ENCODE data around the gene MRPL23. TPM values are rescaled to one million over a fixed set of nuclear protein-coding genes. Genes with fewer than 3 reads are reported as not detected.
"Not testable (repeated sequence)": the region's sequence is repeated elsewhere in the genome, so short reads cannot be mapped to it uniquely, and the experiment has no call there.

The MRPL23 gene
- total RNA-seq, 1 donor from 2014 or later, result 29.2 TPM

DNA sequence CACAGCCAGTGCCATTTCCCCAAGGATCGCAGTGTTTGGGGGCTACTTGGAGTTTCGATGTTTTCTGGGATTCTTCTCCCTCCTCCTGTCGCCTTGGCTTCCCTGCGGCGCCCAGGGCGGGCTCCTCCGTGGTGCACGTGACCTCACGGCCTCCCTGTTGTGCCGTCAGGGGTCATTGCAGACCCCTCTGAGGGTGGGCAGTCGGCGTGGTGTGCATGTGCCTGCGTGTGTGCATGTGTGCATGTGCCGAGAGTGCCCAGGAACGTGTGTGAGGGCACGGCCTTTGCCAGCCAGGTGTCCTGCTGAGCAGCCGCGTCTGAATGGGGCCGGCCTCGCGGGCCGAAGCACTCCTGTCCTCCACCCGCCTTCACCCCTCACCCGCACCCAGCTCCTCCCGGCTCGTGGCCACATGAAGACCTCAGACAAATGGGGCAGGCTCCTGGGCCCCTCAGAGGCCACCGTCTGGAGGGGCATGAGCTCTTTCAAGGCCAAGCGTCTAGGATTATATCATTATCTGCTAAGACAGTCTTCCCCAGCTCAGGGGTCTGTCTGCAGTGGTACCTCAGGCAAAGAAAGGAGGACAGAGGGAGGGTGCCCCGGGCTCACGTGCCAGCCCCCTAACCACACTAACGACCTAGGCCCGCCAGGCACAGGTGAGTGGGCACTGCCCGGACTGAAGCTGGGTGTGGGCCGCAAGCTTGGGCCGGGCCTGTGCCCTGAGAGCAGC lies 9.4 kb upstream of the MRPL23 start:
- TF ChIP-seq, protein P1, sequence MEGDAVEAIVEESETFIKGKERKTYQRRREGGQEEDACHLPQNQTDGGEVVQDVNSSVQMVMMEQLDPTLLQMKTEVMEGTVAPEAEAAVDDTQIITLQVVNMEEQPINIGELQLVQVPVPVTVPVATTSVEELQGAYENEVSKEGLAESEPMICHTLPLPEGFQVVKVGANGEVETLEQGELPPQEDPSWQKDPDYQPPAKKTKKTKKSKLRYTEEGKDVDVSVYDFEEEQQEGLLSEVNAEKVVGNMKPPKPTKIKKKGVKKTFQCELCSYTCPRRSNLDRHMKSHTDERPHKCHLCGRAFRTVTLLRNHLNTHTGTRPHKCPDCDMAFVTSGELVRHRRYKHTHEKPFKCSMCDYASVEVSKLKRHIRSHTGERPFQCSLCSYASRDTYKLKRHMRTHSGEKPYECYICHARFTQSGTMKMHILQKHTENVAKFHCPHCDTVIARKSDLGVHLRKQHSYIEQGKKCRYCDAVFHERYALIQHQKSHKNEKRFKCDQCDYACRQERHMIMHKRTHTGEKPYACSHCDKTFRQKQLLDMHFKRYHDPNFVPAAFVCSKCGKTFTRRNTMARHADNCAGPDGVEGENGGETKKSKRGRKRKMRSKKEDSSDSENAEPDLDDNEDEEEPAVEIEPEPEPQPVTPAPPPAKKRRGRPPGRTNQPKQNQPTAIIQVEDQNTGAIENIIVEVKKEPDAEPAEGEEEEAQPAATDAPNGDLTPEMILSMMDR (IDR thresholded peaks at IDR 0.05), result no peak
- no peaks in the 10 kb centered on the region for H3K4me1 Mint-ChIP-seq (ENCODE audit: unreplicated experiment)
- peaks cover 3% of the 10 kb centered on the region for H3K36me3 Mint-ChIP-seq (ENCODE audit: unreplicated experiment)
- H3K4me3 Mint-ChIP-seq (ENCODE audit: unreplicated experiment), result no peak overlapping the region
- H3K27ac Mint-ChIP-seq (ENCODE audit: unreplicated experiment), result no peak overlapping the region
- H3K9me3 Mint-ChIP-seq (ENCODE audit: unreplicated experiment), result no peaks in the 10 kb centered on the region
- peaks cover 9% of the 10 kb centered on the region for H3K27me3 Mint-ChIP-seq (ENCODE audit: unreplicated experiment)
- no peak for DNase-seq (ENCODE audit: extremely low spot score, unreplicated experiment)

DNA sequence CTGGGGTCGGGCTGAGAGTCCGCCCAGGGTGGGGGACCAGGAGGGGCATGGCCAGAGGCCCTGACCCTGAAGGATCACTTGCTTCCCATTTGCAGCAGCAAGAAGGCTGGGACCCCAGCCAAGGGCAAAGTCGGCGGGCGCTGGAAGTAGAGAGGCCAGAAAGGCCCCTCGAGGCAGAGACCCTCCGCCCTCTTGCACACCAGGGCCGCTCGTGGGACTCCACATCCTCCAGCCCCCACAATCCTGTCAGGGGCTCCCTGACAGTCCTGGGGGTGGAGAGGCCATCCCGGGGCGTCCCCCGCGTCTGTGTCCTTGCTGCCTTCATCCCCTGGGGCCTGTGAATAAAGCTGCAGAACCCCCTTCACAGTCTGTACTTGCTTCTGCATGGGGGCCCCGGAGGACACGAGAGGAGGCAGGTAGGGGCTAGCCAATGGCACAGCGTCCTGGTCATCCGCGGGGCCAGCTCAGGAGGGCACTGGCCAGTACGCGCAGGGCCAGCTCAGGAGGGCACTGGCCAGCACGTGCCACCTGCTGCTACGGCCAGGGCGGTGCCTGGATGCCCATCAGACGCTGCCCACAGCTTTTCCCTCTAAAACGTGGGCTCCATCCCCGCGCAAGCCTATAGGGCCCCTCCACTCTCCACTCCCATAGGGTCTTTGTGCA lies 8.7 kb upstream of the MRPL23 start:
- H3K9me3 Mint-ChIP-seq (ENCODE audit: unreplicated experiment), result no peaks in the 10 kb centered on the region
- no peak overlapping the region for H3K4me3 Mint-ChIP-seq (ENCODE audit: unreplicated experiment)
- peaks cover 2% of the 10 kb centered on the region for H3K36me3 Mint-ChIP-seq (ENCODE audit: unreplicated experiment)
- H3K27me3 Mint-ChIP-seq (ENCODE audit: unreplicated experiment), result peaks cover 3% of the 10 kb centered on the region
- TF ChIP-seq, protein P1 (IDR thresholded peaks at IDR 0.05), result no peak
- no peaks in the 10 kb centered on the region for H3K4me1 Mint-ChIP-seq (ENCODE audit: unreplicated experiment)
- no peak overlapping the region for H3K27ac Mint-ChIP-seq (ENCODE audit: unreplicated experiment)
- DNase-seq (ENCODE audit: extremely low spot score, unreplicated experiment), result peak; percentile 79

DNA sequence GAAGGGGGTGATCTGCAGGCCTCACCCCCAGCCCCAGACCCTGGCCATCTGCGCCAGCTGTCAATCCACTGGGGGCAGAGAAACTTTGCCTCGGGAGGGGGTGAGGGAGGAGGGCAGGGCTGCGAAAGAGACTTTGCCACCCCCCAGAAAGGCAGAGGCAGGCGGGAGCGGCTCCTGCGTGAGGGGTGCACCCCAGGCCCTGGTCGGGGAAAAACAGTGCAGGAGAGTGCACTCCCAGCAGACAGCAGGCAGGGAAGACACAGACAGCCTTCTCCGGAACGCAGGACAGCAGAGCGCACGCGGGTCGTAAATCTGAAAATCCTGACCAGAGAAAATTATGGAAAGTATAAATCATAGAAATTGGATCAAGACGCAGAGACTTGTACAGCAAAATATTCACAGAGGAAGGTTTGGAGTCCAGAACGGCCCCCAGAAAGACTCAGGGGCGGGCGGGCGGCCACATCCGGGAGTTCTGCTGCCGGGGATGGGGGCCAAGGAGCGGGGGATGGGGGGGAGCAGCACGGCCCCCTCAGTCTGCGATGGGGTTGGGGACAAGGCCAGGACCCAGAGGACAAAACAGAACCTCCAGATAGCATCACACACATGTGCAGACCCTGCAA lies 8.0 kb upstream of the MRPL23 start:
- H3K4me3 Mint-ChIP-seq (ENCODE audit: unreplicated experiment), result no peak overlapping the region
- TF ChIP-seq, protein P1 (IDR thresholded peaks at IDR 0.05), result no peak

GRCh38 chr11:1939788-1940187 lies 7.3 kb upstream of the MRPL23 start:
- not testable (repeated sequence) for H3K4me3 Mint-ChIP-seq (ENCODE audit: unreplicated experiment); H3K4me1 Mint-ChIP-seq (ENCODE audit: unreplicated experiment); H3K36me3 Mint-ChIP-seq (ENCODE audit: unreplicated experiment); H3K9me3 Mint-ChIP-seq (ENCODE audit: unreplicated experiment); H3K27me3 Mint-ChIP-seq (ENCODE audit: unreplicated experiment)
- peak overlapping the region; percentile 40 for H3K27ac Mint-ChIP-seq (ENCODE audit: unreplicated experiment)
- peak; percentile 72 for DNase-seq (ENCODE audit: extremely low spot score, unreplicated experiment)

More for the DNA sequence above, 8.0 kb upstream of the MRPL23 start:
- Mint-ChIP-seq H3K27me3 (ENCODE audit: unreplicated experiment) (no peaks in the 10 kb centered on the region), H3K9me3 (ENCODE audit: unreplicated experiment) (no peaks in the 10 kb centered on the region), H3K36me3 (ENCODE audit: unreplicated experiment) (no peaks in the 10 kb centered on the region), H3K27ac (ENCODE audit: unreplicated experiment) (no peak overlapping the region), H3K4me1 (ENCODE audit: unreplicated experiment) (peaks cover 4% of the 10 kb centered on the region)
- DNase-seq (ENCODE audit: extremely low spot score, unreplicated experiment), result peak; percentile 68

- Mint-ChIP-seq H3K36me3 (ENCODE audit: unreplicated experiment) (no peaks in the 10 kb centered on the region), H3K4me1 (ENCODE audit: unreplicated experiment) (peaks cover 6% of the 10 kb centered on the region), H3K27me3 (ENCODE audit: unreplicated experiment) (no peaks in the 10 kb centered on the region), H3K4me3 (ENCODE audit: unreplicated experiment) (no peak overlapping the region), H3K27ac (ENCODE audit: unreplicated experiment) (no peak overlapping the region), H3K9me3 (ENCODE audit: unreplicated experiment) (no peaks in the 10 kb centered on the region)
- no peak for DNase-seq (ENCODE audit: extremely low spot score, unreplicated experiment)
- TF ChIP-seq, protein P1 (IDR thresholded peaks at IDR 0.05), result no peak
Observed at GRCh38 chr11:1942558-1943260, 4.4 kb upstream of the MRPL23 start.

Measured in osteocyte (in vitro differentiated cells).